Measurements from ENCODE around the gene ZNF653.

DNA sequence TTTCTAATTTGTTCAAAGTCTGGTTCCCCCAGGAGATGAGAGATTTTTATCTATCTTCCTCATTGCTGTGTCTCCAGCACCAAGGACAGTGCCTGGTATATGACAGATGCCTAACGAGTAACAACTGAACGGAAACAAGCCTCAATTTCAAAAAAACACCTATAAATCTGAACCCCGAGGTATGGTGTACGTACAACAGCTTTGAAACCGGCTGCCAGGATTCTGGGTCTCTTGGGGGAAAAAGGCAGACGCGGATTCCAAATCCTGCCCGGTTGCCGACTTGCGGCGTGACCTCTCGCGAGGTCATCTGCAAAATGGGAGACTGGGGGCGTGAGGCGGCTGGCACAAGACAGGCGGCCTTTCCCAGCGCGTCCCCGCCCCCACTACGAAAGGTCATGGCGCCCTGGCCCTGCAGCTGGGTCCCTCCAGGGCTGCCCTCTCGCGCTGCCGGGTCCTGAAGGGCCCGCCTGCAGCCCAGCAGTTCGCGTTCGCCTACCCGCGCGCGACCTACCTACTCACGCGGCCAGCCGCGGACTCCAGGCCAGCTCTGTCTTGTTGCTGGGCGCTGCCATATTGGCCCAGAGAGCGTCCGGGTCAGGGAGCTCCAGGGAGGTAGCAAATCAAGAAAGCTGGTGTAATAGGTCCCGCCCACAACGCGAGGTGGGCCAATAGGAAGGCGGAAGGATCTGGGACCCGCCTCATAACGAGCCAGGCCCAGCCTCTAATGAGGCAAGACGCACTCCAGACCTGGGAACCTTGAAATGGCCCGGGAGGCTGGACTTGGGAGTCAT is 23.1 kb upstream of the ZNF653 start, which contains the start of gene ECSIT:
- TF ChIP-seq TAF1 (IDR thresholded peaks at IDR 0.05; ENCODE audit: low read depth, low read length) = peak; percentile 52; the same call in 1 of the 2 replicates
- TF ChIP-seq POLR2A (IDR thresholded peaks at IDR 0.05; ENCODE audit: low read depth, low read length) = peak; percentile 38; the same call in 1 of the 2 replicates

Measured in GM12891 (cell line).